ENCODE measurements around the gene DNAJB13.

DNAJB13 gene

DNA sequence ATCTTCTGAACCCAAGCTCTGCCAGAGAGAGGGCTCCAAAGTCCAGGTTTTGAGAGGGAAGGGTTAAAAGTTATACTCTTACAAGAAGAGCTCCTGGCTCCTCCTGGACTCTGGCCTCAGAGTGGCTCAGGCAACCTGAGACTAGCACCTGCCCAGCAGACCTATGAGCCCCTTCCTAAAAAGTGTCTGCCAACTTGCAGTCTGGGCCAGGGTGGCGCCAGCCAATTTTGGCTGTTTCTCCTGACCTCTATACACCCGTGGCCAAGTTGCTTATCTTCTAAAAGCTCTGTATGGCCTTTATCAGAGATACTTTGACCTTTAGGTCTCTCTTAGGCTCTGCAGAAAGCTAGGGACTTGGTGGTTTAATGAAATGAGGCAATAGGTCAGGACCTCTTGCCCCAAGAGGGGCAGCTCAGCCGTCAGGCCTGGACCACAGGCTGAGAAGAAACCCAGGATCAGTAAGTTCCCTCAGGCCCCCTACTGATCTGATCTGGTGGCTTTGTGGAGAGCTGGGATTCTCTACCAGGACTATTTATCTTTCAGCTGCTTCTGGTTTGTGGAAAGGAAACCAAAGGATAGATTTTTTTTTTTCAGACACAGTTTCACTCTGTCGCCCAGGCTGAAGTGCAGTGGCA, 68.4 kb downstream of the DNAJB13 start:
- no peak for TF ChIP-seq EZH2phosphoT487 (conservative IDR thresholded peaks at IDR 0.05; ENCODE audit: low read length)
- TF ChIP-seq, protein P1, sequence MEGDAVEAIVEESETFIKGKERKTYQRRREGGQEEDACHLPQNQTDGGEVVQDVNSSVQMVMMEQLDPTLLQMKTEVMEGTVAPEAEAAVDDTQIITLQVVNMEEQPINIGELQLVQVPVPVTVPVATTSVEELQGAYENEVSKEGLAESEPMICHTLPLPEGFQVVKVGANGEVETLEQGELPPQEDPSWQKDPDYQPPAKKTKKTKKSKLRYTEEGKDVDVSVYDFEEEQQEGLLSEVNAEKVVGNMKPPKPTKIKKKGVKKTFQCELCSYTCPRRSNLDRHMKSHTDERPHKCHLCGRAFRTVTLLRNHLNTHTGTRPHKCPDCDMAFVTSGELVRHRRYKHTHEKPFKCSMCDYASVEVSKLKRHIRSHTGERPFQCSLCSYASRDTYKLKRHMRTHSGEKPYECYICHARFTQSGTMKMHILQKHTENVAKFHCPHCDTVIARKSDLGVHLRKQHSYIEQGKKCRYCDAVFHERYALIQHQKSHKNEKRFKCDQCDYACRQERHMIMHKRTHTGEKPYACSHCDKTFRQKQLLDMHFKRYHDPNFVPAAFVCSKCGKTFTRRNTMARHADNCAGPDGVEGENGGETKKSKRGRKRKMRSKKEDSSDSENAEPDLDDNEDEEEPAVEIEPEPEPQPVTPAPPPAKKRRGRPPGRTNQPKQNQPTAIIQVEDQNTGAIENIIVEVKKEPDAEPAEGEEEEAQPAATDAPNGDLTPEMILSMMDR (IDR thresholded peaks at IDR 0.05; ENCODE audit: insufficient read depth, low read length, poor library complexity, severe bottlenecking) = no peak
- Histone ChIP-seq H3K9me3 (ENCODE audit: insufficient read depth, low read length) (no peaks in the 10 kb centered on the region), H3K27me3 (ENCODE audit: low read length) (no peaks in the 10 kb centered on the region), H3K9me2 (replicated peaks; ENCODE audit: insufficient read depth, low read length) (no peaks in the 10 kb centered on the region), H3K4me2 (ENCODE audit: low read depth, low read length, poor library complexity, severe bottlenecking) (no peak overlapping the region), H3K79me2 (ENCODE audit: insufficient read depth, low read length) (no peaks in the 10 kb centered on the region), H2AFZ (ENCODE audit: low read depth, low read length, severe bottlenecking) (no peak overlapping the region), H3K9ac (ENCODE audit: low read length) (no peak overlapping the region), H3K36me3 (ENCODE audit: low read length) (no peaks in the 10 kb centered on the region), H3F3A (ENCODE audit: insufficient read depth) (no peaks in the 10 kb centered on the region), H3K4me3 (ENCODE audit: insufficient read depth, low read length, poor library complexity, severe bottlenecking) (no peak overlapping the region), H3K27ac (ENCODE audit: low read depth, low read length) (no peak overlapping the region), H4K20me1 (ENCODE audit: low read depth, low read length) (no peaks in the 10 kb centered on the region)

DNA sequence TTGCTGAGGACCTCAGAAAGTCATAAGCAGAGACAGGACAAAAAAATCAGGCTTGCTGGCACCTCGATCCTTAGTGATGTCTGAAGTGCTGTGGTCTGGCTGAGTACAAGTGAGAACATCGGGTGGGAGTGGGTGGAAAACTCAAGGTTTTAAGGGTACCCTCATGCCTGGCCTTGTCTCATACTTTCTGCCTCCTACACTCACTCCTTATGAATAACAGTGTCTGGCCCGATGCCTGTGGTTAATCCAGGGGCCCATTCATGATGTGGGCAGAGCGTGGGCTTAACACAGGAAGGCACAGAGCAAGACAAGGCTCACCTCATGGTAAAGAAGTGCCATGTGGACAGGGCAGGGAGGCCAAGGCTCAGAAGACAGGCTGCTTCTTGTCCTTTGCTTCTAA, 69.0 kb downstream of the DNAJB13 start:
- Histone ChIP-seq H3F3A (ENCODE audit: insufficient read depth) (no peaks in the 10 kb centered on the region), H3K4me3 (ENCODE audit: insufficient read depth, low read length, poor library complexity, severe bottlenecking) (no peak overlapping the region), H3K27ac (ENCODE audit: low read depth, low read length) (no peak overlapping the region), H3K27me3 (ENCODE audit: low read length) (no peaks in the 10 kb centered on the region), H3K9me3 (ENCODE audit: insufficient read depth, low read length) (no peaks in the 10 kb centered on the region), H3K9me2 (replicated peaks; ENCODE audit: insufficient read depth, low read length) (no peaks in the 10 kb centered on the region), H4K20me1 (ENCODE audit: low read depth, low read length) (no peaks in the 10 kb centered on the region), H2AFZ (ENCODE audit: low read depth, low read length, severe bottlenecking) (no peak overlapping the region), H3K4me2 (ENCODE audit: low read depth, low read length, poor library complexity, severe bottlenecking) (no peak overlapping the region), H3K36me3 (ENCODE audit: low read length) (no peaks in the 10 kb centered on the region), H3K9ac (ENCODE audit: low read length) (no peak overlapping the region), H3K79me2 (ENCODE audit: insufficient read depth, low read length) (no peaks in the 10 kb centered on the region)
- no peak for TF ChIP-seq EZH2phosphoT487 (conservative IDR thresholded peaks at IDR 0.05; ENCODE audit: low read length)
- TF ChIP-seq, protein P1 (IDR thresholded peaks at IDR 0.05; ENCODE audit: insufficient read depth, low read length, poor library complexity, severe bottlenecking) = no peak

Measured in SU-DHL-6 (cell line).